SK-N-SH (cell line): Measurements from ENCODE around the gene SEBOX.

Source experiments
- EP300 ChIP-seq, 2 experiments: IDR thresholded peaks; 2 replicates each; pipeline versions ENCODE4 v1.4.0 to v1.6.1; 2012; ENCODE audit warnings: borderline replicate concordance in 1 of 2, low read depth in 1 of 2, low read length in 1 of 2
- FOXM1 ChIP-seq: IDR thresholded peaks from 2 replicates; pipeline ENCODE4 v1.4.0; 2012; ENCODE audit warnings: low read depth, mild to moderate bottlenecking
- MXI1 ChIP-seq: IDR thresholded peaks from 2 replicates; pipeline ENCODE4 v1.6.1; 2012; ENCODE audit warnings: mild to moderate bottlenecking, low read depth, low read length, improper control_type of control experiment
- RAD21 ChIP-seq: IDR thresholded peaks from 2 replicates; pipeline ENCODE4 v1.6.1; 2012; ENCODE audit warnings: mild to moderate bottlenecking, low read length

GRCh38 chr17:28372945-28373274 lies 7.9 kb upstream of the SEBOX start:
- TF ChIP-seq EP300 (IDR thresholded peaks at IDR 0.05; ENCODE audit: borderline replicate concordance in 1 of 2, low read depth in 1 of 2, low read length in 1 of 2) (no peak), MXI1 (no peak), FOXM1 (no peak), RAD21 (no peak)
